Astrocyte of the spinal cord (primary cell): ENCODE results near the gene TBC1D32.
A peak's percentile ranks its signal among the peaks of the same experiment; 100 is the strongest.
"Not testable (repeated sequence)": the region's sequence is repeated elsewhere in the genome, so short reads cannot be mapped to it uniquely, and the experiment has no call there.

ENCODE experiments used
- DNase-seq: peaks from one replicate; pipeline ENCODE4 v3.0.0; 2011; ENCODE audit warnings: low read depth, low spot score
- H3K4me3 ChIP-seq: 2 replicates; pipeline ENCODE4 v1.5.1; 2011; ENCODE audit warnings: low read depth, mild to moderate bottlenecking, low read length, moderate library complexity
- in situ Hi-C: cut with HindIII; loops from 2 replicates; pipeline ENCODE4 v1.10.0; 2017; ENCODE audit warnings: low sequenced_read_pairs
- TF ChIP-seq, protein P1 (sequence below): IDR thresholded peaks from 2 replicates; pipeline ENCODE4 v1.5.1; 2012; ENCODE audit warnings: low read depth, mild to moderate bottlenecking, low read length, inconsistent platforms

Gene TBC1D32

DNA sequence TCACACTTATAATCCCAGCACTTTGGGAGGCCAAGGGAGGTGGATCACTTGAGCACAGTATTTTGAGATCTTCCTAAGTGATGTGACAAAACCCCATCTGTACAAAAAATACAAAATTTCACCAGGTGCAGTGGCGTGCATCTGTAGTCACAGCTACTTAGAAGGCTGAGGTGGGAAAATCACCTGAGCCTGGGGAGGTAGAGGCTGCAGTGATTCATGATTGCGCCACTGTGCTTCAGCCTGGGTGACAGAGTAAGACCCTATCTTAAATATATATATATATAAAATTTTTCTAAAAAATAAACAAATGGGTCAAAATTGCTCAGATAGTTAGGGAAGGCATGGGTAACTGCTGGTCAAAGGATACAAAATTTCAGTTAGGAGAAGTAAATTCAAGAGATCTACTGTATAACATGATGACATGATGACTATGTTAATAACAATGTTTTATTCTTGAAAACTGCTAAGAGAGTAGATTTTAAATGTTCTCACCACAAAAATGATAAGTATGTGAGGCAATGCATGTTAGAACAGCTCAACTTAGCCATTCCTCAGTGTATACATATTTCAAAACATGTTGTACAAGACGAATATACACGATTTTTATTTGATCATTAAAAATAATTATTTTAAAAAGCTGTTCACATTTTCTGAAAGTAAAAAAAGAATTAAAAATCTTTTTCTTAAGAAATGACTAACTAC is 24.4 kb downstream of the TBC1D32 start:
- TF ChIP-seq, protein P1, sequence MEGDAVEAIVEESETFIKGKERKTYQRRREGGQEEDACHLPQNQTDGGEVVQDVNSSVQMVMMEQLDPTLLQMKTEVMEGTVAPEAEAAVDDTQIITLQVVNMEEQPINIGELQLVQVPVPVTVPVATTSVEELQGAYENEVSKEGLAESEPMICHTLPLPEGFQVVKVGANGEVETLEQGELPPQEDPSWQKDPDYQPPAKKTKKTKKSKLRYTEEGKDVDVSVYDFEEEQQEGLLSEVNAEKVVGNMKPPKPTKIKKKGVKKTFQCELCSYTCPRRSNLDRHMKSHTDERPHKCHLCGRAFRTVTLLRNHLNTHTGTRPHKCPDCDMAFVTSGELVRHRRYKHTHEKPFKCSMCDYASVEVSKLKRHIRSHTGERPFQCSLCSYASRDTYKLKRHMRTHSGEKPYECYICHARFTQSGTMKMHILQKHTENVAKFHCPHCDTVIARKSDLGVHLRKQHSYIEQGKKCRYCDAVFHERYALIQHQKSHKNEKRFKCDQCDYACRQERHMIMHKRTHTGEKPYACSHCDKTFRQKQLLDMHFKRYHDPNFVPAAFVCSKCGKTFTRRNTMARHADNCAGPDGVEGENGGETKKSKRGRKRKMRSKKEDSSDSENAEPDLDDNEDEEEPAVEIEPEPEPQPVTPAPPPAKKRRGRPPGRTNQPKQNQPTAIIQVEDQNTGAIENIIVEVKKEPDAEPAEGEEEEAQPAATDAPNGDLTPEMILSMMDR, result no peak
- peak; percentile 62 for DNase-seq
- no peak overlapping the region for H3K4me3 ChIP-seq
- in situ Hi-C loops, result no loop called here

DNA sequence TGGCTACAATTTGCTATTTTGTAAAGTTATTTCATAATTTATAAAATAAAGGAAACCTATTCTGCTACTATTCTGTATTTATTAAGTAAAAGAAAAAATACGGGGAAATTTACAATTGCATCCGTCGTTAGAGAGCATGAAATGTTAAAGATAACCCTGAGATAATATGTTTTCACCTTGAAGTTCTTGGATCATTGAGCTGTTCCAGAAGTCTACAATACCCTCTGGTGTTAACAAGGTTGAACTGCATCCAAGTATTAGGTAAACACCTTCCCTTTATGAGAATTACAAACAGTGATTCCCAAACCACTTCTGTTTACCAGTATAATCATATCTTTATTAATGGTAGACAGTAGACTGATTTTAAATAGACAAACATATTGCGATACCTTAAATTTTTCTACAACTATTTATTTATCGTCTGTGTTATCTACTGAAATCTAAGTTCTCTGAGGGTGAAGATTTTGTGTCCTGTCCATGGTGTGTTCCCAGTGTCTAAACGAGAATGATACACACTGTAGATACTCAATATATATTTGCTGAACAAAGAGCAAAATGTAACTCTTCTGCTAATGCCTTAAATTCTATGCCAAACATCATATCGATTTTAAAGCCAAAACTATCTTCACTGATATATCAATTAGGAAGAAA is 28.2 kb downstream of the TBC1D32 start:
- DNase-seq, result peak; percentile 53
- in situ Hi-C loops, result no loop called here
- TF ChIP-seq, protein P1, result peak; percentile 52
- no peak overlapping the region for H3K4me3 ChIP-seq

GRCh38 chr6:121302882-121303281 is 31.4 kb downstream of the TBC1D32 start:
- H3K4me3 ChIP-seq, result no peak overlapping the region
- TF ChIP-seq, protein P1, result no peak
- no peak for DNase-seq
- in situ Hi-C loops, result no loop called here

GRCh38 chr6:121301156-121301555 is 33.1 kb downstream of the TBC1D32 start:
- in situ Hi-C loops, DNase-seq, H3K4me3 ChIP-seq: not testable (repeated sequence)

GRCh38 chr6:121297694-121298093 is 36.6 kb downstream of the TBC1D32 start:
- no peak overlapping the region for H3K4me3 ChIP-seq
- TF ChIP-seq, protein P1, result no peak
- in situ Hi-C loops, result no loop called here
- no peak for DNase-seq

DNA sequence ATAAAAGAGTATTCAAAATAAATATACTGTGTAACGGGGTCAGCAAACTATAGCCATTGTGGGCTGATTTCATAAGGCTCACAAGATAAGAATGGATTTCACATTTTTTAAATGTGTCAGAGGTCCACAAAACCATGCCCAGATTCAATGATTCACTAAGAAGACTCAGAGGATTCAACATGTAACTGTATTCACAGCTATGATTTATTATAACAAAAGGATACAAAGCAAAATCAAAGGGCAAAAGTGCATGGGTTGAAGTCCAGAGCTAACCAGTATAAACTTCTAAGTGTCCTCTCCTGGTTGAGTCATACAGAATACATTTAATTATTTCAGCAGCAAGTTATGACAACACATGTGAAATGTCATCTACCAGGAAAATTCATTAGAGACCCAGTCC is 49.2 kb downstream of the TBC1D32 start:
- H3K4me3 ChIP-seq, result no peak overlapping the region
- TF ChIP-seq, protein P1, result no peak
- peak; percentile 47 for DNase-seq
- in situ Hi-C loops, result no loop called here

GRCh38 chr6:121274666-121275295 is 59.5 kb downstream of the TBC1D32 start:
- DNase-seq, result no peak
- in situ Hi-C loops, result no loop called here
- TF ChIP-seq, protein P1, result no peak
- no peak overlapping the region for H3K4me3 ChIP-seq
